Peyer's patch (tissue), 4 donors: ENCODE data around the gene C6orf132.

Experiments
- CTCF ChIP-seq, 6 experiments: fragments of 450-650 bp in 4 of 6; fragments of 200-600 bp in 2 of 6; sonication (generic) in 1 of 6; IDR thresholded peaks; one replicate each; pipeline ENCODE4 v1.5.1; 2017 to 2019; ENCODE audit warnings: antibody characterized with exemption in 6 of 6, mild to moderate bottlenecking in 3 of 6, moderate library complexity in 1 of 6
- POLR2A ChIP-seq, 2 donors: fragments of 450-650 bp; IDR thresholded peaks; one replicate each; pipeline ENCODE4 v1.5.1; 2017; ENCODE audit warnings: antibody characterized with exemption in 2 of 2, mild to moderate bottlenecking in 2 of 2, moderate library complexity in 2 of 2

- TF ChIP-seq CTCF (IDR thresholded peaks at IDR 0.05) (no peak), POLR2A (IDR thresholded peaks at IDR 0.05) (no peak)
Measured at GRCh38 chr6:42112351-42112750, 30.1 kb downstream of the C6orf132 start.
